ELF-1 (cell line): Measurements from ENCODE around the gene MRPL27.

ENCODE experiments used
- DNase-seq: peaks from one replicate; pipeline ENCODE4 v3.0.0-alpha.2; 2016; ENCODE audit warnings: low read depth, low spot score

MRPL27 gene

DNA sequence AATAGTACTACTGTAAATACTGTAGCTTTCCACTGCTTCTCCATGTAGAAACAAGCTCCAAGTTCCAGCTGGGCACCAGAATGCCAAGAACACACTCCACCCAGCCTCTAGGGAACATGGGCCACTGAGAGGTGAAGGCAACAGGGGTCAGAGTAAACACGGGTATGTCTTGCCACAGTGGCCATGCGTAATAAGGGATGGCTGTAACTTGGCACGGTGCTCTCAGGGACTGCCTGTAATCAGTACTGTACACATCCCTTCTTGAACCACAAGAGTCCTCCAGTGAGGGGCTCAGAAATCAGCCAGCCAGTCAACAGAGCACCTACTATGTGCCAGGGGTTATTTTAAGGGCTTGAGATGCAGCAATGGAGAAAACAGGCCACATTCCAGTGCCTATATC is 13.5 kb upstream of the MRPL27 start:
- DNase-seq = no peak

DNA sequence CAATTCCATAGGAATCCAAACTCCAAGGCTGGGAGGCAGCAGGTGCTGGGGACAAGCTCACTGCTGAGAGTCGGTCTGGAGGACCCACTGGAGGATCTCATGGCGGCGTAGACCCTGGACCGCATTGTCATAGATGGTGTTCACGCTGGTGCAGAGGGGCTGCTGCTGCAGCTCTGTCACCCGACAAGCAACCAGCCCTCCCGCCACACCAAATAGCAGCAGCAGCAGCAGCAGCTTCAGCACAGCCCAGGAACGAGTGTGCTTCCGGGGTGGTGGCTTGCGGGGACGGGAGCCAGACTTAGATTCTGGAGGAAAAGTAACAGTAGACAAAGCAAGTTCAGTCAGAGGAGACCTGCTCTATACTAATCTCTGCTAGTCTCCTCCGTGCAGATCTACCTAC is 9.9 kb upstream of the MRPL27 start:
- no peak for DNase-seq

DNA sequence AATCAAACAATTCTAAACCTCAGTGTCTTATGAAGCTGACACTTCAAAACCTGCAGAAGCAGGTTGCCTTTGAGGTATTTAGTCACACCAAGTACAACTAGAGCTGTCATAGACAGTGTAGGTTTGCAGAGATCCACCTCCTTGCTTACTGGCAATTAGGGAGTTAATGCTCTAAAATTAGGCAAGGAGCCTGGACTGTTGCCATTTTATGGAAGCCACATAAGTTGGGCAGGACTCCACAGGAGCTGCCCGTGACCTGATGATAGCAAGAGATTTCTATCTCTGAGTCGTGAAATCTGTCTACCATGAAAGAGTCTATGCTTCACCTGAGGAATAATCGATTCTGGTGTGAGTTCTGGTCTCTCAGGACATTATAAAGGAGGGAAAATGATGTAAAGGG is 8.9 kb upstream of the MRPL27 start:
- DNase-seq = no peak

DNA sequence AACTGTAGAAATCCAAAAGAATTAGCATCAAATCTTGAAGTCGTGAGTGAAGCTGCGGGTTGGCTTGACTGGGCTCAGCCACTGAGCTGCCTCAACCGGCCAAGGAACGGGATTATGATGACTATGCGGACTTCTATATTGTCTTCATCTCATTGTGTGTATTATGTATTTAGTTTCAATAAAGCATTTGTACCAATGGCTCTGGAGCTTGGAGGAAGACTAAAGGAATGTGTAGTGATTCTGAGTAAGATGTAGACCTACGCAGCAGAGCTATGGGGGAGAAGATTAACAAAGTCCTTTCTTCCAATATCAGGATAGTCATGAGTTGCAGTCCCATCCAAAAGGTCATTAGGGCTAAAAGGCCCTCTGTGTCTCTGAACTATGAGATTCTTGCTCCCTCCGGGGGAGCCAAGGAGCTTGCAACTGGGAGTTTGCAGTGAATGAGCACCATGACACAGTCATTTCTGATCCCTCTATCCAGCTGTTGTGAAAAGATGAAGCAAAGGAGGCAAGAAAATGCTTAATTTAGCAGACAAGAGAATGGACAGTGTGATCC is 8.4 kb upstream of the MRPL27 start:
- no peak for DNase-seq

DNA sequence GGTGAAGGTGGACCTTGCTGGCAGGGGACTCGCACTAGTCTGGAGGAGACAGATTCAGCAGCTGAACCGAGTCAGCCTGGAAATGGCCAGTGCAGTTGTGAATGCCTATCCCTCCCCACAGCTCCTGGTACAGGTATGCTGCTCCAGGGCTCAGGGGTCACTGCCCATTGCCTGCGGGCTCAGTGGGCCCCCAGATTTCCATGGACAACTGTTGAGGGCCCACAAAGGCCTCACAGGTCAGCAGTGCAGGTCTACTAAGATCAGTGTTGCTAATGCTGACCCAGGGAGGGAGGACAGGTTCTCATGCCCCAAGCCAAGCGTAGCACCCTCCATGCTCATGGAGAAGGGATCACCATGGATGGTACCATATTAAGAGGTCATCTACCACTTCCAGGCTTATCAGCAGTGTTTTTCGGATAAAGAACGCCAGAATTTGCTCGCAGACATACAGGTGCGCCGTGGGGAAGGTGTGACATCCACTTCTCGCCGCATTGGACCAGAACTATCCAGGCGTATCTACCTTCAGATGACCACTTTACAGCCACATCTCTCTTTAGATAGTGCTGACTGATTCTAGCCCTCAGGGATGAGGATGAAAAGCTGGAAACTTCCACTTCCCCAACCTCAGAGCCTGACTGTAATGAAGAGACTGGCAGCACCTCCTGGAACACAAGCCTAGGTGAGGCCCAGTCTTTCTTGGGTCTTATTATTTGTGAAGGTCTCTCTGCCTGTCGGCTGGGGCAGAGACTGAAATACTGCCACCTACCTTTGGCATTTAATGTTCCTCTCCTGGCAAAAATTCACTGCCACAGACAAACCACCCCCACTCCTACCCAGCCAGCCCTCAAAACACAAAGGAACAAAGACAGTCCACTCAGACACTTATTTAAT is 7.6 kb upstream of the MRPL27 start:
- no peak for DNase-seq

DNA sequence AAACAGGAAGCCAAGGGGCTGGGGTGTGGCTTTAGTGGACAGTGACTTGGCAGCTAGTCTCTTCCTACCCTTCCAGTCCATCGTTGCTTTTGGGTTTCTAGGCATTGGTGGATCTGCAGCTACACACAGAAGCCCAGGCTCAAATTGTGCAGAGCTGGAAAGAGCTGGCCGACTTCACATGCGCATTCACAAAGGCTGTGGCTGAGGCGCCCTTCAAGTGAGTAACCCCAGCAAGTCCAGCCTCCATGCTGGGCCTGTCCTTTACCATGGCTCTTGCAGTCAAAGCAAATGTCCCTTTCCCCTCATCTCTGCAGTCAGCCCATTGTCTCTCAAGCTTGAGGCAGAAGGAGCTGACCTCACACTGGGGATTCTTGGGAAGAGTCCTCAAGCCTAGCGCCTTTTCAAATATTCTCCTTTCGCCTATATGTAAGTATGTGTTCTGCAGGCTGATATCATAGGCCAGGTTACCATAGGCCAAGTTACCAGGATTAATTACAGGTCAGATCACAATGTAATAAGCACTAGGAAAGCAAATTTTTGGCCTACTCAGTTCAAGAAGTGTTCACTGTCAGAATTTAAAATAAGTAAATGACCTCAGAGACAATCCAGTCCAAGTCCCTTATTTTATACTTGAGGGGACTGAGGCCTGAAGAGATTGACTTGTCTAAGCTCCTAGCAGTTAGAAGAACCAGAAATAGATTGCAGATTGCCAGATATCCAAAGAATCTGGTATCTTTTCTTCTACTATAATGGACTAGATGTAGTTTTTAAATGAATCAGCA is 6.6 kb upstream of the MRPL27 start:
- DNase-seq = no peak

DNA sequence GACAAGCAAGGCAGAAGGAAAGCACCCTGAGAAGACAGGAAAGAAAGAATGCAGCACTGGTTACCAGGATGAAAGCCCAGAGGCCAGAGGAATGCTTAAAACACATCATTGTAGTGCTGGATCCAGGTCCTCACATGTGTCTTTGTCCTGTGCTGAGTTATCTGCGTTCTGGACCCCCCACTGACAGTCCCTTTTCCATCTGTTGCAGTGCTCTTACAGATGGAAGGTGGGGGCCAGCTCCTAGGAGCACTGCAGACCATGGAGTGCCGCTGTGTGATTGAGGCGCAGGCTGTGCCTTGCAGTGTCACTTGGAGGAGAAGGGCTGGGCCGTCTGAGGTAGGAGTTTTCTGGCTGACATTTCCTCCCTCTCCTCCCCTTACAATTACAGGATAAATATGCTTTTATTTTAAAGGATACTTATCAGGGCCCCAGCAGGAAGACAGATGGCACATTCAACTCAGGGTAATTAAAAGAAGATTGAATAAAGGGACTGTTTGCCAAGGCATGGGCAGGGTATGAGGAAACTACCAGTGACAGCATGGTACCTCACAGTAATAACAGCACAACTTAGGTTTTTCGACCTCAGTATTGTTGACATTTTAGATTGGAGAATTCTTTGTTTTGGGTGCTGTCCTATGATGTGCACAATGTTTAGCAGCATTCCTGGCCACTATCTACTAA is 3.0 kb upstream of the MRPL27 start:
- no peak for DNase-seq

DNA sequence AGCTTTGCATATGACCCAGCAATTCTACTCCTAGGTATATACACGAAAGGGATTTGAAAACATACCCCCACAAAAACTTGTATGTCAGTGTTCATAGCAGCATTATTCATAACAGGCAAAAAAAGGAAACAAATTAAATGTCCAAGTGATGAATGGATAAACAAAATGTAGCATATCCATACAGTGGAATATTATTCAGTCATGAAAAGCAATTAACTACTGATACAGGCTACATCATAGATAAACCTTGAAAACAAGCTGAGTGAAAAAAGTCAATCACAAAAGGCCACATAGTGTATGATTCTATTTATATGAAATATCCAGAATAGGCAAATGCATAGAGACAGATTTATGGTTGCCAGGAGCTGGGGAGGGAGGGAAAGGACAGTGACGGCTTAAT is 721 bp upstream of the MRPL27 start:
- no peak for DNase-seq

DNA sequence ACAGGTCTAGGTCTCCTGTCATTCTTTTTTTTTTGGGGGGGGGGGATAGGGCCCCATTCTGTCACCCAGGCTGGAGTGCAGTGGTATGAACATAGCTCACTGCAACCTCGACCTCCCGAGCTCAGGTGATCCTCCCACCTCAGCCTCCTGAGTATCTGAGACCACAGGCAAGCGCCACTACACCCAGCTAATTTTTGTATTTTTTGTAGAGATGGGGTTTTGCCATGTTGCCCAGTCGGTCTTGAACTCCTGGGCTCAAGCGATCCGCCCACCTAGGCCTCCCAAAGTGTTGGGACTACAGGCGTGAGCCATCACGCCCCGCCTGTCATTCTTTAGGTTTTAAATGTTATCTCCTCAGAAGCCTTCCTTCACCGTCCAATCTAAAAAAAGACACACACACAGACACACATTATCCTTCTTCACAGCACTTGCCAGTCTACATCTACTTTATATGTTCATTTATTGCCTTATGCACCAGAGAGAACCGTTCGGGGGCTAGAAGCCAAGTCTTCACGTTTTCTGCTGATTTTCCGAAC is 694 bp downstream of the MRPL27 start:
- no peak for DNase-seq

DNA sequence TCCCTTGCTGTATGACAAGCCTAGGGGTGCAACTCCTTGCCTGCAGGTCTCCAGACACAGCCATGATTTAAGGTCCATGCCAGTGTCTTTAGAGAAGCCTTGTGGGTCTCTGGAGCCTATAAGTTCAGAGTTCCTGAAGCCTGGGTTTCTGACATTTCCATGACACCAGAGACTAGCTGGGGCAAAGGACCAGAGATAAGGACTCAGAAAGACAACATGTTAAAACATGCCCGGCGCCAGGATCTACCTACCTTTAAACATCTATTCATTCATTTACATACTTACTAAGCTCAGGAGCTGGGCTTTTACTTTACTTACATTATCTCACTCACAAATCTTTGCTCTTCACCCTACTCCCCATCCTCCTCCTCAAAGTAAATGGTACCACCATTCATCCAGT is 1.5 kb downstream of the MRPL27 start:
- DNase-seq = no peak

DNA sequence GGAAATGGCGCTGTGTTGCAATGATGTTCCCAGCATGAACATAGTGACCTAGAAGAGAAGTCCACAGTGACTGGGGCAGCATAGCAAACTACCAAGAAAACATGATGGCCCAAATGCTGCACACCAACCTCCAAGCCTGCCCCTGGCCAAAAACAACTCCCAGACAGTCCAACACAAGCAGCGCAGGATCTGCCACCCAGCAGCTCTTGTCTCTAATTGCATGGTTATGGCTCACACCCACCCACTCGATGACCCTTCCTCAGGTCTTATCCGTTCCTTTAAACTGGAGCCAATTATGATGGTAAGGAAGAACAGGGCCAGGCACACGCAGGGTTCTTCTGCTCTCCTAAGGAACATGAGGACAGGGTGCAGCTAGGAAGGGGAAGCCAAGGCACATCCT is 2.9 kb downstream of the MRPL27 start:
- no peak for DNase-seq

DNA sequence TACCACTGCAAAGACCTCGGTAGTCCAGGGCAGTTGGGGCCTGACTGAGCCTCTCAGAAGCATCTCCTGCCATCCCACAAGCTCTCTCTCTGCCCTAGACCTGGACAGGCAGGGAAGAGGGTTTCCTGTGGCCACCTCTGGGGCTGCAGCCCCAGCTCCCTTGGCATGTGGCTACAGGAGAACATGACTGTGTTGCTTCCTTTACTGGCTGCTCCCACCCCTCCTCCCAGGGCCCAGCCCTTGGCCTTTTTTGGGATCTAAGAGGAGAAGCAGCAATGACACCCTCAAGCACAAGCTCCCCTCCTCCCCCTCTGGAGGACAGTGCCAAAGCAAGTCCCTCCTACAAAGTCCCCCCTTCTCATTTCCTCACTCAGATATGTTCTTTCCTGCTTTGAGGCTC is 5.6 kb downstream of the MRPL27 start:
- no peak for DNase-seq

DNA sequence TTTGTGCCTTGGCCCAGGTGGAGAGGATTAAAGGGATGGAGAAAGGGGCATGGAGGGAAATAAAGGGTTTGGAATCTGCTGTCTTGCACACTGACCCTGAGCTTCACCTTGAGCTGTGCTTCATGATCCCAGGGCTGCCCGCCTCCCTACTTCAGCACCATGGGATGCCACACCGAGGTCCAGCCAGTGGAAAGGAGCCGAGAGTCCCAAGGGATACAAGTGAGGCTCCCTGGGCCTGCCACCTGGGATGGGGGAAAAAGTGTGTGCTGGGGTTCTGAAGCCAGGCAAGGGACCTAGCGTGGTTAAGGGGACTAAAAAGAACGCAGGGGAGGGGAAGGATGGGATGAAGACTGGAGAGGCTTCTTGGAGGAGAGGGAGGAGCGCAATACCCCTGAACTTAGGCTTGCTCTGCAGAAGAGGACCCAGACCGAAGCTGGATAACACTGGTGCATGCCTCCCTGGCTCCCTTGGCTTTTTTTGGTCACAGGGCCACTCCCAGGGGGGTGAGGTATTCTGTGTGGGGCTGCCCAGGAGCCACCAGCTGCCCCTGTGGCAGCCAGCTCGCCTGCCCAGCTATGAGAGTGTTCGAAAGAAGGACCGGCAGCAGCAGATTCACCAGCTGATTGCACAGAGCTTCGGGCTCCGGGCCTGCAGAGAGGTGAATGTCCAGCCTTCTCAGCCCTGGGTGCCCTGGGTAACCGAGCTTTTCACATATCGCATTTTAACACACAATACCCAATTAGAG is 7.2 kb downstream of the MRPL27 start:
- no peak for DNase-seq

DNA sequence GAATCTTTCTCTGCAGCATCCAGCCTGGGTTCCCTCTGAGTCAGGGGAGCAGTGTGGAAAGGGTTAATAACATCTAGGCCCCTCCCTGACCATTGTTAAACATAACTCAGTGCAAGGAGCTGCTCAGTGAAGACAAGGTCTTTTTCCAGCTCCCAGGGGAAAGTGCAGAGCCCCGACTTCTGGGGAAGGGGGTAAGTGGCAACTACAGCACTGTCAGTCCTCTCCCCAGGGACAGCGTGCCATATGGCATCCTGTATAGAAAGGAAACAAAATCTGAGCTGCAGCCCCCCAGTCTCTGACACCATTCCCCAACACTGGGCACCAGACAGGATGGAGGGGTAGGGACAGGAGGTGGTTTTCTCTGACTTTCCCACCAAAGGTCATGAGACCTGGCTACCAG is 7.8 kb downstream of the MRPL27 start:
- no peak for DNase-seq

DNA sequence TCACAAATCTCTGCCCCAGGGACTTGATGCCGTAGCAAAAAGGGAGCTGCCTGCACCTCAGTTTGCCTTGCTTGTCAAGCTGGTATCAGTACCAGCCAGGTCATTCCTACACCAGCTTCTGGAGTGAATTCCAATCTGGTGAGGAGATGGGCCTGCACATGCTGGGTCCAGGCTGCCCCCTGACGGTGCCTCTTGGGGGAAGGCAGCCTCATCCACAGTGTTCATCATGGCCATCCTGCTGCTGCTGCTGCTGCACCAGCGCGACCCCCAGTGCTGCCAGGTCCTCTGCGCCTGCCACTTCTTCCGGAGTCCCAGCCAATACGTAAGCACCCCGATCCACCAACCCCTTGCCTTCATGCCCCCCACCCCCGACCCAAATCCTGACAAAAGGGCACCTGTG is 8.3 kb downstream of the MRPL27 start:
- peak; percentile 51 for DNase-seq

DNA sequence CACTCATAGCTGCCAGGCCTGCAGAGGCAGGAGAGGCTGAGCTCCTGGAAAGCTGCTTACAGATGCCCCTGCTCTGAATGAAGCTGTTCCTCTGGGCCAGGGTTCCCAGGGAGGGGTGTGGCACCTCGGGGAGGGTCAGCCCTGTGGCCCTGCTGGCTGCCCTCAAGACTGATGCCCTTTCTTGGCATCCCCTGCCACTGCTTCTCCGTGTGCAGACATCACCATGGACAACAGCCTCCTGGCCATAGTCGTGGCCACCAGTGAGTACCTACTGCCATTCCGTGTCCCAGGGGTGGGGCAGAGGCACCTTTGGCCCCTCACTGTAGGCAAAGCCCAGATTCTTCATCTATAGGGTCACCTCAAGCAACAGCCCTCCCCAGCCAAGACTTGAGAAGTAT is 8.9 kb downstream of the MRPL27 start:
- DNase-seq = no peak

DNA sequence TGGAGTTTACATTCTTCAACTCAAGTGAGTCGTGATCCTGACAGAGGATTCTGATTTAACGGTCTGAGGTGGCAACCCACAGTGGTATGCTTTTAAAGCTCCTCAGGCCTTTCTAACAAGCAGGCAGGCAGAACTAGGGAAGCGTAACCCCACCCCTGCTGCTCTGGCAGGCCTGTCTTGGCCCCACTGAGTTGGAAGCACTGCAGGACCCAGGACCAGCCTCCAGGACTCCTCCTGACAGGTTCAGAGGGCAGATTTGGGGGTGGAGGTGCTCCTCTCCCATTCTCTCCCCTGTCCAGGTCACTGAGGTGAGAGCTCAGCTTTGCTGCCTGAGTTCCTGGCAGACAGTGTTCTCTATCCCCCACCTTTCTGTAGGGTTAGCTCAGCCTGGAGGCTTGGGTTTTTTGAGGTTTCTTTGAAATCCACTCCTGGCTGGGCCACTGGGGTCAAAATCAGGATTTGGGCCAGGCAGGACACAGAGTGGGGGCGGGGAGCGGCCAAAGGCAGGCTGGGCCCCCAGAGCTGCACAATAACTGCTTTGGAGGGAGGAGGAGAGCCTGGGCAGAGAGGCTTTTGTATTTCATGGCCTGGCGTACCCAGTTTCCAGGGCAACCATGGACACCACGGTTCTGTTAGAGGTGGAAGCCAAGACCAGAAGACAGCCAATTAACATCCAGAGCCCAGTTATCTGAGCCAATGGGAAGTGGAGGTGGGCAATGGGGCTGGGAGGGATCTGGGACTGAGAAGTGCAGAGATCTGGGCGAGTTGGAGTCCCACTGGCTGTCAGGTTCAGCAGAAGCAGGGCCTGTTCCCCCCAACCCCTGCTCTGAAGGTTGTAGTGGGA is 9.5 kb downstream of the MRPL27 start:
- peak; percentile 91 for DNase-seq

DNA sequence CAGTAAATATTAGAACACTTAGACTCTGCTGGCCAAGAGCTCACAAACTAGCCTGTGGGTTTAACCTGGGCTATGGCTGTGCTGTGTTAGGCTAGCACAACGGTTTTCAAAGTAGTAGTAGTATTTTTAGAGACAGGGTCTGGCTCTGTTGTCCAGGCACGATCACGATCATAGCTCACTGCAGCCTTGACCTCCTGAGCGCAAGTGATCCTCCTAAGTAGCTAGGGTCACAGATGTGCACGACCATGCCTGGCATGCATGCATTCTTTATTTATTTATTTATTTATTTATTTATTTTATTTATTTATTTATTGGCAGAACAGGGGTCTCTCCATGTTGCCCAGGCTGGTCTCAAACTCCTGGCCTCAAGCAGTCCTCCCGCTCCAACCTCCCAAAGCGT is 10.3 kb downstream of the MRPL27 start:
- no peak for DNase-seq

DNA sequence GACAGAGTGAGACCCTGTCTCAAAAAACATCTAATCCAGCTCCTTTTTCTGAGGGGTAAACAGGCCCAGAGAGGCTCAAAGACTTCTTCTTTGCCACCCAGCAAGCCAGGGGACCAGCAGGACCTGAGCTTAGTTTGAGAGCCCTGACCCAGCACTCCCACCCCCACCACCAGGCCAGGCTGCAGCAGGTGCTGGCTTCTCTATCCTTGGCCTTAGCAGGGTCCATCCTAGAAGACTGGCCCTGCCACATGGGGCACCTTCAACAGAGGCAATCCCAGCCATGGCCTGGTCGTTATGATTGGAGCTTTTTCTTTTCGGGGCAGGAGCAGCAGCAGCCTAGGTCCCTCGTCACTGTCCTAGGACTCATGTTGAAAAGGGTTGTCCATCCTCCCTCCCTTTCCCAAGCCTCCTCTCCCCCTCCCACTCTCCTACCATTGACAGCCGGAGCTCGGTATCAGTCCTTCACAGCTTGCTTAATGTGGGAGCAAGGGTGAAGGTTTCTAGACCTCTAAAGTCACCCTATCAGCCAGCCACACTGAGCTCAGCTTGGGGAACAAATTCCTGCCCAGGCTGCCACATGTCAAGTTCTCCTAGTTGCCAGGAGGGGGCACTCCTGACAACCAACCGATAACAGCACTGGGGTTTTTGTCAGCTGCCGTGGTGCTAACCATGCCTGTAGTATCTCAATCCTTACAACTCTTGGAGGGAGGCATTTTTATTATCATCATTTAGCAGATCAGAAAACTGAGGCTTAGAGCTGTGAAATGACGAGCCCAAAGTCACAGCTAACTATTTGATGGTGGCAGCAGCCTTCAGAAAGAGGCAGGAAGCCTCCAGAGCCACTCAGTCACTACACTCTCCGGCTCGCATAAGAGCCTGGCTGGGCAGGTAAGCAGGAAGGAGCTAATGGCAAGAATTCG is 11.2 kb downstream of the MRPL27 start:
- DNase-seq = peak; percentile 80
